Osteoblast (primary cell): ENCODE measurements around the gene SLC25A51. TPM values are rescaled to one million over a fixed set of nuclear protein-coding genes. Genes with fewer than 3 reads are reported as not detected.

ENCODE experiments used
- DNase-seq: peaks from one replicate; pipeline ENCODE4 v3.0.0; 2011; ENCODE audit warnings: low spot score, mixed read lengths; ENCODE audit not compliant: insufficient read length; ENCODE audit errors: missing footprints
- H2AFZ ChIP-seq: 2 replicates; pipeline ENCODE4 v1.6.0; 2011; ENCODE audit warnings: mild to moderate bottlenecking, low read length
- H3K27ac ChIP-seq: 2 replicates; pipeline ENCODE4 v1.5.1; 2011; ENCODE audit warnings: mild to moderate bottlenecking, low read depth, low read length, moderate library complexity
- H3K27me3 ChIP-seq: 2 replicates; pipeline ENCODE4 v1.6.0; 2012; ENCODE audit warnings: mild to moderate bottlenecking, control low read depth, inconsistent platforms, low read length, moderate library complexity; ENCODE audit not compliant: insufficient read depth
- H3K36me3 ChIP-seq: 2 replicates; pipeline ENCODE4 v1.5.1; 2011; ENCODE audit warnings: mild to moderate bottlenecking, low read length, control low read depth, moderate library complexity; ENCODE audit not compliant: insufficient read depth
- H3K4me1 ChIP-seq: 2 replicates; pipeline ENCODE4 v1.5.1; 2011; ENCODE audit warnings: mild to moderate bottlenecking, low read length, control low read depth, moderate library complexity; ENCODE audit not compliant: insufficient read depth
- H3K4me2 ChIP-seq: 2 replicates; pipeline ENCODE4 v1.6.0; 2011; ENCODE audit warnings: mild to moderate bottlenecking, low read length; ENCODE audit not compliant: insufficient read depth
- H3K4me3 ChIP-seq: fragments of 200-600 bp; sonication (generic); 3 replicates; pipeline ENCODE4 v1.5.1; 2012; ENCODE audit warnings: mild to moderate bottlenecking, low read length, inconsistent platforms; ENCODE audit not compliant: insufficient read depth
- H3K79me2 ChIP-seq: 2 replicates; pipeline ENCODE4 v1.6.0; 2012; ENCODE audit warnings: mild to moderate bottlenecking, low read length, control low read depth, inconsistent platforms; ENCODE audit not compliant: insufficient read depth
- H3K9me3 ChIP-seq: 2 replicates; pipeline ENCODE4 v1.5.1; 2011; ENCODE audit warnings: low read depth, low read length, control low read depth
- H4K20me1 ChIP-seq: 2 replicates; pipeline ENCODE4 v1.6.0; 2012; ENCODE audit warnings: mild to moderate bottlenecking, low read length, control low read depth; ENCODE audit not compliant: insufficient read depth
- total RNA-seq: library from RNA; depleted of rRNA; stranded (reverse); fragments of >200 nt; gene quantifications from 2 replicates; pipeline ENCODE4 v1.2.3, GENCODE V29; 2012
- TF ChIP-seq, protein P1 (sequence below): IDR thresholded peaks from 2 replicates; pipeline ENCODE4 v1.5.1; 2011; ENCODE audit warnings: mild to moderate bottlenecking, low read depth, low read length, moderate library complexity; ENCODE audit errors: extremely low read depth

SLC25A51 gene
- total RNA-seq, 1 donor = 119 TPM

DNA sequence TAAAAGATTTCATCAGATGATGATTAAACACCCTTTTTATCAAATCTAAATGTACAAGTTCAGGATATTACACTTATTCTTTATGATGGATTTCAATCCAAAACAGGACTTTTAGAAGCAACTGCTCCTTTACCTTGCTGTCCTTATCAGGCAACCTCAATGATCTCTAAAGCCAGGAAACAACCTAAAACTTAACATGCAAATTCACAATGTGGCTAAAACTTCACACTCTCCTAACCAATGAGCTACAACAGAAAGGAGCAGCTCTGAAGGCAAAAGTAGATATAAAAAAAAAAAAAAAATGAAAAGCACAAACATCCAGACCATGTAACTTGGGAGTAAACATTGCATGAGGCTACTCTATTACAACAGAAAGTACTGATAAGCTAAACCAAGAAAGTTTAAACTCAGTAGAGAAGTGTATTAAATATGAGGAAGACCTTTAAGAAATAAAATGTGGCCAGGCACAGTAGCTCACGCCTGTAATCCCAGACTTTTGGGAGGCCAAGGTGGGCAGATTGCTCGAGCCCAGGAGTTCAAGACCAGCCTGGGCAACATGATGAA lies 22.9 kb downstream of the SLC25A51 start:
- H3K79me2 ChIP-seq = no peaks in the 10 kb centered on the region
- DNase-seq = no peak
- no peak overlapping the region for H2AFZ ChIP-seq
- H3K4me3 ChIP-seq = no peak overlapping the region
- peaks cover 13% of the 10 kb centered on the region for H3K36me3 ChIP-seq
- H4K20me1 ChIP-seq = no peaks in the 10 kb centered on the region
- H3K27ac ChIP-seq = no peak overlapping the region
- no peaks in the 10 kb centered on the region for H3K27me3 ChIP-seq
- H3K4me2 ChIP-seq = no peak overlapping the region
- TF ChIP-seq, protein P1, sequence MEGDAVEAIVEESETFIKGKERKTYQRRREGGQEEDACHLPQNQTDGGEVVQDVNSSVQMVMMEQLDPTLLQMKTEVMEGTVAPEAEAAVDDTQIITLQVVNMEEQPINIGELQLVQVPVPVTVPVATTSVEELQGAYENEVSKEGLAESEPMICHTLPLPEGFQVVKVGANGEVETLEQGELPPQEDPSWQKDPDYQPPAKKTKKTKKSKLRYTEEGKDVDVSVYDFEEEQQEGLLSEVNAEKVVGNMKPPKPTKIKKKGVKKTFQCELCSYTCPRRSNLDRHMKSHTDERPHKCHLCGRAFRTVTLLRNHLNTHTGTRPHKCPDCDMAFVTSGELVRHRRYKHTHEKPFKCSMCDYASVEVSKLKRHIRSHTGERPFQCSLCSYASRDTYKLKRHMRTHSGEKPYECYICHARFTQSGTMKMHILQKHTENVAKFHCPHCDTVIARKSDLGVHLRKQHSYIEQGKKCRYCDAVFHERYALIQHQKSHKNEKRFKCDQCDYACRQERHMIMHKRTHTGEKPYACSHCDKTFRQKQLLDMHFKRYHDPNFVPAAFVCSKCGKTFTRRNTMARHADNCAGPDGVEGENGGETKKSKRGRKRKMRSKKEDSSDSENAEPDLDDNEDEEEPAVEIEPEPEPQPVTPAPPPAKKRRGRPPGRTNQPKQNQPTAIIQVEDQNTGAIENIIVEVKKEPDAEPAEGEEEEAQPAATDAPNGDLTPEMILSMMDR = no peak
- peaks cover 2% of the 10 kb centered on the region for H3K9me3 ChIP-seq
- H3K4me1 ChIP-seq = no peaks in the 10 kb centered on the region

DNA sequence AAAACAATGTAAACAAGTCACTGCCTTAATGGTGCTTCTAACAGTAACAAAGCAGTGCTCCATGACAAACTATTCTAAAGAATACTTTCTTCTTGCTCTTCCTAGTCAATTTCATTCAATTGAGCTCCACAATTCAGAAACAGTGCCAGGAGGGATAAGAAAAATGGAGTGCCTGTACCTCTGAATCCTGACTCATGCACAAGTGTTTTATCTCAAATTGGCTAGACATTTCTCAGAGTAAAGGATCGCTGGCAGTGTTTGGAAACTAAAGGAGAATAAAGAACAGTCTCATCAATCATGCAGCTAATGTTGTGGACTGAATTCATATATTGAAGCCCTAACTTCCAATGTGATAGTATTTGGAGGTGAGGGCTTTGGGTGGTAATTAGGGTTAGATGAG lies 27.6 kb downstream of the SLC25A51 start:
- Histone ChIP-seq H3K4me1 (no peaks in the 10 kb centered on the region), H3K4me3 (no peak overlapping the region), H3K27ac (no peak overlapping the region), H3K36me3 (peaks cover 13% of the 10 kb centered on the region), H3K9me3 (peaks cover 2% of the 10 kb centered on the region), H3K4me2 (no peak overlapping the region), H3K79me2 (no peaks in the 10 kb centered on the region), H4K20me1 (no peaks in the 10 kb centered on the region), H2AFZ (no peak overlapping the region), H3K27me3 (no peaks in the 10 kb centered on the region)
- no peak for DNase-seq
- TF ChIP-seq, protein P1 = no peak

DNA sequence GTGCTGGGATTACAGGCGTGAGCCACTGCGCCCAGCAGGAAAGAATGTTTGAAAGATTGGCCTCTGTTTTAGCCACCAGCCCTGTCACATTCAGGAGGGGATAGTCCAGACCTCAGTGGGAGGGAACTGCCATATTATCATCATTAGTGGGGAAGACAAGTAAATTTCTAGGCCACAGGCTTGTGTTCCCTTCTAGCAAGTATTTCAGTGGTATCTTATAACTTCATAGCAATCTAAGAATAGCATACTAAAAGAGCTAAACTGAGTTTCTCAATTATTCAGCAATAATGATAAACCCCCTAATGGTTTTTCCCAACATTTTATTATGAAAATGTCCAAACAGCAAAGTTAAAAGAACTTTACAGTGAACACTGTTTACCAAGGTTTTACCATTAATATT lies 30.0 kb downstream of the SLC25A51 start:
- Histone ChIP-seq H3K4me1 (no peaks in the 10 kb centered on the region), H3K79me2 (no peaks in the 10 kb centered on the region), H3K4me3 (no peak overlapping the region), H3K27me3 (no peaks in the 10 kb centered on the region), H3K27ac (no peak overlapping the region), H4K20me1 (no peaks in the 10 kb centered on the region), H2AFZ (no peak overlapping the region), H3K9me3 (peaks cover 2% of the 10 kb centered on the region), H3K4me2 (no peak overlapping the region), H3K36me3 (peaks cover 18% of the 10 kb centered on the region)
- DNase-seq = no peak
- TF ChIP-seq, protein P1 = no peak

DNA sequence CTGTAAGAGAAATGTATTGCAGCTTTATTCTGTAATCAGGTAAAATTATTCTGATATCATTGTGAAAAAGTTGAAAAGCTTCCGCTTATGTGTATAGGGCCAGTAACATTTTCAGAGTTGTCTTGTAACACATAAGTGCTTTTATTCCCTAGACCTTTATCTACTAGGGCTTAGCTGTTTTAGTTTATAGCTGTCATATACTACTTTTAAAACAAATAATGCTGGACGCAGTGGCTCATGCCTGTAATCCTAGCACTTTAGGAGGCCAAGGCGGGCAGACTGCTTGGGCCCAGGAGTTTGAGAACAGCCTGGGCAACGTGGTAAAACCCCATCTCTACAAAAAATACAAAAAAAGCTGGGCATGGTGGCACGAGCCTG lies 33.1 kb downstream of the SLC25A51 start:
- H3K4me1 ChIP-seq = no peaks in the 10 kb centered on the region
- H3K9me3 ChIP-seq = no peaks in the 10 kb centered on the region
- no peaks in the 10 kb centered on the region for H3K79me2 ChIP-seq
- H3K36me3 ChIP-seq = peaks cover 18% of the 10 kb centered on the region
- no peaks in the 10 kb centered on the region for H3K27me3 ChIP-seq
- H3K4me3 ChIP-seq = no peak overlapping the region
- DNase-seq = no peak
- no peak overlapping the region for H2AFZ ChIP-seq
- TF ChIP-seq, protein P1 = no peak
- H3K27ac ChIP-seq = no peak overlapping the region
- H4K20me1 ChIP-seq = no peaks in the 10 kb centered on the region
- H3K4me2 ChIP-seq = no peak overlapping the region
